Thyroid gland (tissue), 4 donors: ENCODE measurements around the gene POLR3B.
A peak's percentile ranks its signal among the peaks of the same experiment; 100 is the strongest.

Experiments used
- POLR2A ChIP-seq, 2 donors: fragments of 450-650 bp; IDR thresholded peaks; one replicate each; pipeline ENCODE4 v1.6.1; 2017; ENCODE audit warnings: antibody characterized with exemption in 2 of 2, mild to moderate bottlenecking in 2 of 2, moderate library complexity in 1 of 2
- TF ChIP-seq, protein P1 (sequence below), 6 experiments: fragments of 200-600 bp in 3 of 6; fragments of 450-650 bp in 3 of 6; sonication (generic) in 3 of 6; IDR thresholded peaks; one replicate each; pipeline ENCODE4 v1.5.1; 2016 to 2019; ENCODE audit warnings: antibody characterized with exemption in 6 of 6, mild to moderate bottlenecking in 2 of 6, inconsistent platforms in 1 of 6, moderate library complexity in 1 of 6

DNA sequence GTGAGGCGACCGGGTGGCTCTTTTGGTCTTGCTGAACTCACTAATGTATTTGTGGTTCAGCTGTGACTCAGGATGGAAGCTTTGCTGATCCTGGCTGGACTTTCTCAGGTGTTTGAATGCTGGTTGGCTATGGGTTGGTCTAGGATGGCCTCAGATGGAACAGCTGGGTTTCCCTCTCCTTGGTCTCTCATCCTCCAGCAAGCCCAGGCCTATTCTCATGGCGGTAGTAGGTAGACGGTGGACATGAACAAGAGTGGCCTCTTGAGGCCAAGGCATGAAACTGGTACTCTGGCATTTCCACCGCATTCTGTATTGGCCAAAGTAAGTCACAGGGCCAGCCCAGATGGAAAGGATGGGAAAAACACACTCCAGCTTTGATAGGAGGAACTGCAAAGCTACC lies 11.8 kb upstream of the POLR3B start:
- TF ChIP-seq, protein P1, sequence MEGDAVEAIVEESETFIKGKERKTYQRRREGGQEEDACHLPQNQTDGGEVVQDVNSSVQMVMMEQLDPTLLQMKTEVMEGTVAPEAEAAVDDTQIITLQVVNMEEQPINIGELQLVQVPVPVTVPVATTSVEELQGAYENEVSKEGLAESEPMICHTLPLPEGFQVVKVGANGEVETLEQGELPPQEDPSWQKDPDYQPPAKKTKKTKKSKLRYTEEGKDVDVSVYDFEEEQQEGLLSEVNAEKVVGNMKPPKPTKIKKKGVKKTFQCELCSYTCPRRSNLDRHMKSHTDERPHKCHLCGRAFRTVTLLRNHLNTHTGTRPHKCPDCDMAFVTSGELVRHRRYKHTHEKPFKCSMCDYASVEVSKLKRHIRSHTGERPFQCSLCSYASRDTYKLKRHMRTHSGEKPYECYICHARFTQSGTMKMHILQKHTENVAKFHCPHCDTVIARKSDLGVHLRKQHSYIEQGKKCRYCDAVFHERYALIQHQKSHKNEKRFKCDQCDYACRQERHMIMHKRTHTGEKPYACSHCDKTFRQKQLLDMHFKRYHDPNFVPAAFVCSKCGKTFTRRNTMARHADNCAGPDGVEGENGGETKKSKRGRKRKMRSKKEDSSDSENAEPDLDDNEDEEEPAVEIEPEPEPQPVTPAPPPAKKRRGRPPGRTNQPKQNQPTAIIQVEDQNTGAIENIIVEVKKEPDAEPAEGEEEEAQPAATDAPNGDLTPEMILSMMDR (IDR thresholded peaks at IDR 0.05) = peak in 4 of 6 experiments; percentile 6 to 46 (median 44)
- no peak for TF ChIP-seq POLR2A (IDR thresholded peaks at IDR 0.05)
